Measurements from ENCODE around the gene GGA1. TPM values are rescaled to one million over a fixed set of nuclear protein-coding genes. Genes with fewer than 3 reads are reported as not detected.

Gene GGA1
- total and polyA plus RNA-seq, 9 of the 15 experiments (the other 6 are each of a cell fraction or from before 2014, with no cell fraction given), result 1.5 to 69.5 (median 31.6) TPM

DNA sequence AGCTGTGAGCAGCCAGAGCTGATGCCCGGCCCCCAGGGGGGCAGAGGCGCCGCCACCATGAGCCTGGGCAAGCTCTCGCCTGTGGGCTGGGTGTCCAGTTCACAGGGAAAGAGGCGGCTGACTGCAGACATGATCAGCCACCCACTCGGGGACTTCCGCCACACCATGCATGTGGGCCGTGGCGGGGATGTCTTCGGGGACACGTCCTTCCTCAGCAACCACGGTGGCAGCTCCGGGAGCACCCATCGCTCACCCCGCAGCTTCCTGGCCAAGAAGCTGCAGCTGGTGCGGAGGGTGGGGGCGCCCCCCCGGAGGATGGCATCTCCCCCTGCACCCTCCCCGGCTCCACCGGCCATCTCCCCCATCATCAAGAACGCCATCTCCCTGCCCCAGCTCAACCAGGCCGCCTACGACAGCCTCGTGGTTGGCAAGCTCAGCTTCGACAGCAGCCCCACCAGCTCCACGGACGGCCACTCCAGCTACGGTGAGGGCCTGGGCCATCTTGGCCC is 42.3 kb upstream of the GGA1 start:
- ATAC-seq (no peak), DNase-seq (ENCODE audit: extremely low read depth in 1 of 4, low spot score in 3 of 4) (no peak), FAIRE-seq (no peak)
- H4K20me1 ChIP-seq (replicated peaks; ENCODE audit: control insufficient read depth, insufficient read depth, low read length), result peaks cover 59% of the 10 kb centered on the region
- H3K9me3 ChIP-seq (replicated peaks; ENCODE audit: control insufficient read depth, insufficient read depth, low read depth, low read length), result no peaks in the 10 kb centered on the region
- H3K27ac ChIP-seq (ENCODE audit: extremely low read depth, low read depth, low read length), result no peak overlapping the region
- H3K36me3 ChIP-seq (ENCODE audit: control insufficient read depth, insufficient read depth, low read length), result peaks cover 58% of the 10 kb centered on the region; the same call in 2 of the 3 replicates
- ChIA-PET POLR2A (interaction anchor here (0.9 to 3.0 kb wide), 7 partner anchors 8 to 26 kb away, joined by 3 to 17 read pairs (median 4); no protein-coding TSS in a partner anchor), CTCF (ENCODE audit: low intra/inter-chr PET ratio) (interaction anchor here (1.7 to 2.0 kb wide), 2 partner anchors 21 to 27 kb away, joined by 11 to 18 read pairs; no protein-coding TSS in a partner anchor)
- intact Hi-C loops (cut with micrococcal nuclease) (no loop called here), in situ Hi-C loops (cut with MboI) (no loop called here)
- no peak overlapping the region for H3K4me3 ChIP-seq
- no peaks in the 10 kb centered on the region for H3K27me3 ChIP-seq (ENCODE audit: control insufficient read depth in 2 of 2, insufficient read depth in 2 of 2, low read length in 2 of 2)
- TF ChIP-seq PHB2 (IDR thresholded peaks at IDR 0.05; ENCODE audit: low read depth) (no peak), SOX6 (IDR thresholded peaks at IDR 0.05) (no peak), POLR2G (IDR thresholded peaks at IDR 0.05; ENCODE audit: low read depth, low read length) (peak; percentile 57), NELFE (IDR thresholded peaks at IDR 0.05; ENCODE audit: insufficient read depth, insufficient read length) (no peak), ZNF311 (CRISPR knock-in tag; IDR thresholded peaks at IDR 0.05) (no peak), ZNF551 (CRISPR knock-in tag; IDR thresholded peaks at IDR 0.05) (no peak), POLR3G (IDR thresholded peaks at IDR 0.05; ENCODE audit: extremely low read depth, insufficient read length, insufficient replicate concordance) (no peak), PHTF2 (CRISPR knock-in tag; IDR thresholded peaks at IDR 0.05) (no peak), ZBTB43 (CRISPR knock-in tag; IDR thresholded peaks at IDR 0.05) (no peak), MED1 (CRISPR knock-in tag; IDR thresholded peaks at IDR 0.05; ENCODE audit: borderline replicate concordance) (no peak), RBFOX2 (IDR thresholded peaks at IDR 0.05; ENCODE audit: low read depth, low read length) (peak; percentile 61; the same call in 1 of the 2 replicates)
- H3K79me2 ChIP-seq (ENCODE audit: control insufficient read depth, insufficient read depth, low read length), result peaks cover 59% of the 10 kb centered on the region
- BruUV-seq (replicated peaks), result no TSS peak
- no peak overlapping the region for H3K9ac ChIP-seq (ENCODE audit: insufficient read depth in 1 of 2, low read depth in 2 of 2, low read length in 2 of 2)
- no peak overlapping the region for H3K4me2 ChIP-seq (ENCODE audit: insufficient read depth, low read length)
- H3K9me1 ChIP-seq (ENCODE audit: control insufficient read depth, insufficient read depth, low read length), result peaks cover 8% of the 10 kb centered on the region
- H2AFZ ChIP-seq (ENCODE audit: low read depth, low read length), result no peak overlapping the region
- WGBS (ENCODE audit: insufficient coverage, low coverage, missing lambda C conversion rate), result 95% methylated on average over 15 of the region's 28 CpGs
- peaks cover 29 to 57% of the 10 kb centered on the region in 2 experiments for H3K4me1 ChIP-seq (replicated peaks in 1 of 2; ENCODE audit: control insufficient read depth in 2 of 2, insufficient read depth in 2 of 2, low read length in 2 of 2)

Measured in K562 (cell line).